Measurements from ENCODE around the gene MRPL52. TPM values are rescaled to one million over a fixed set of nuclear protein-coding genes. Genes with fewer than 3 reads are reported as not detected.
"Not testable (repeated sequence)": the region's sequence is repeated elsewhere in the genome, so short reads cannot be mapped to it uniquely, and the experiment has no call there.

Gene MRPL52
- 100 to 1,000 TPM in 1 of 2 donors, 10 to 100 TPM in 1; 99.8 to 182 TPM for polyA plus RNA-seq

DNA sequence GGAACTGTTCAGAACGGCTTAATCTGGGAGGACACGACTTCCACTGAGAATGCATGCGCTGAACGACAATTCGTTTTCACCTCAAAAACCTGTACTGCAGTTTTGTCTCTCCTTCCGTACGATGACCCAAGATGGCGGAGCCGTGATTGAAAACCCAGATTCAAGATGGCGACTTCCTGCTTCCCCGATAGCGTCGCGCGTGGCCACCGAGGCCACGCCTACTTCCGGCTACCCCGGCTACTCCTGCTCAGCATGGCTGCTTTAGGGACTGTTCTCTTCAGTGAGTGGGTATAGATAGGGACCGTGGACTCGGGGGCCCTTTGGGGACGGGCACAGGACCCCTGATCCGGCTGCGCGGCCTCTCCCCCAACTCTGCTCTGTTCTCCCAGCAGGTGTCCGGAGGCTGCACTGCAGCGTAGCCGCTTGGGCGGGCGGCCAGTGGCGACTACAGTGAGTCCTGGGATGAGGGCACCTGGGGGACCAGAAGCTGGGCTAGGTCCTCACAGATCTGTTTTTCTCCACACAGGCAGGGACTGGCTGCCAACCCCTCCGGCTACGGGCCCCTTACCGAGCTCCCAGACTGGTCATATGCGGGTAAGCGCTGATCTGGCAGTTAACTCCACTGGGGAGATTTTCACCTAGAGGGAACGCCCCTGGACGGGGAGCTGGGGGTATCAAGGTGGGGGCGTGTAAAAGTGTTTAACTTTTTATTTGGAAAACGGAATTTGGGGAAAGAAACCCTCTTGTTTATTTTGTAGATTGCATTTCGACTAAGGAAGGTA lies at the start of gene MRPL52:
Gene MRPL52 (plus strand): TSS at position 227 of the 782 bp plus-strand sequence. CDS start 26 bp downstream, at position 253.
- Histone ChIP-seq H3K36me3 (ENCODE audit: control insufficient read depth in 2 of 2, insufficient read depth in 2 of 2, low read length in 1 of 2) (peaks cover 0 to 3% of the 10 kb centered on the region in 2 donors), H3K4me1 (ENCODE audit: control insufficient read depth in 2 of 2, insufficient read depth in 2 of 2, low read length in 1 of 2) (no peaks in the 10 kb centered on the region), H3K27me3 (ENCODE audit: control insufficient read depth in 1 of 2, insufficient read depth in 2 of 2, low read length in 2 of 2) (no peaks in the 10 kb centered on the region), H3K27ac (ENCODE audit: low read depth in 2 of 2, low read length in 1 of 2) (peak within 1 kb of the TSS; percentile 72 to 76), H3K4me3 (ENCODE audit: low read depth in 1 of 2, low read length in 2 of 2) (peak within 1 kb of the TSS; percentile 75 to 95), H3K9me3 (ENCODE audit: control insufficient read depth in 2 of 2, insufficient read depth in 1 of 2, low read depth in 1 of 2, low read length in 1 of 2) (no peaks in the 10 kb centered on the region)
- WGBS, 2 donors = 0% methylated on average over 40 to 41 of the region's 41 CpGs

DNA sequence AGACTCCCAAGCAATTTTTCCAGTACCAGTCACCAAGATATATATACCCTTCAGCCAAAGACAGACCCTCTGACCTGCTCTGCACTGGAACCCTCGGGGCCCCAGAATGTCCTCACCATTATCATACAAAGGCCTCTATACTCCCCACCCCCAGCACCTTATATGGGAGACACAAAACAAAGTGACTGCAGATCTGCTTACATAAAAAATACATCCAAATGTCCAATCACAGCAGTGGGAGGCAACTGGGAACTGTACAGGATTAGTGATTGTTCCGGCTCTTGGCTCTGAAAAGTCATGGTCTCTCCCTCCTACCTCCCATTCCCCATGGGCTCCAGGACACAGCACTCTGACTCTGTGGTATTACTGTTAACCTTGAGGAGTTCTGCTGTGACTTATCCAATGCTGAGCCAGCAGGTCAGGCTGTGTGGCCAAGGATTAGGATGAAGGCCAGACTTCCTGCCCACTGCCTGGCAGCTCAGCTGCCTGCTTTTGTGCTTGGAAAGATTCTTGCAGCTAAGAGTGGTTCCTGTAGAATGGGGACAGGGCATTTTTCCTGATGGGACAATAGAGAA lies 49.5 kb upstream of the MRPL52 start:
- no peaks in the 10 kb centered on the region for H3K27me3 ChIP-seq (ENCODE audit: control insufficient read depth in 1 of 2, insufficient read depth in 2 of 2, low read length in 2 of 2)
- WGBS, 2 donors = 63 to 65% methylated on average over 2 of the region's 2 CpGs

DNA sequence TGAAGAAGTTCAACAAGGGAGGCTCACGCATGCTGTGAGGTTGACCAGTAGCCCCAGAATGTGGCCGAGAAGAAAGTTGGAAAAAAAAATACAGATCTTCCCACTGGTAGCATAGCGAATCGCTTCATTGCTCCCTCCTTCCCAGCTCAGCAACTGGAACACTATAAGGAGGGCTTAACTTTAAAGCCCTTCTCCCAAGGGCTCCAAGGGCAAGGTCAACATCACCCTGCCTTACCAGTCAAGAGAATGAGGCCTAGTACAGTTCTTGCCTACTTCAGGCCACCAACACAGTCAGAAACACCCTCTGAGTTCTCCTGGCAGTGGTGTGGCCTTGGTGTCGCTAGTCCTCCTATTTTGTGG lies 48.8 kb upstream of the MRPL52 start:
- no peak overlapping the region for H3K27ac ChIP-seq (ENCODE audit: low read depth in 2 of 2, low read length in 1 of 2)
- no peaks in the 10 kb centered on the region for H3K27me3 ChIP-seq (ENCODE audit: control insufficient read depth in 1 of 2, insufficient read depth in 2 of 2, low read length in 2 of 2)
- 88 to 91% methylated on average over 5 of the region's 5 CpGs for WGBS, 2 donors
- no peak overlapping the region for H3K4me3 ChIP-seq (ENCODE audit: low read depth in 1 of 2, low read length in 2 of 2)
- H3K9me3 ChIP-seq (ENCODE audit: control insufficient read depth in 2 of 2, insufficient read depth in 1 of 2, low read depth in 1 of 2, low read length in 1 of 2) = no peaks in the 10 kb centered on the region
- no peaks in the 10 kb centered on the region for H3K4me1 ChIP-seq (ENCODE audit: control insufficient read depth in 2 of 2, insufficient read depth in 2 of 2, low read length in 1 of 2)
- H3K36me3 ChIP-seq (ENCODE audit: control insufficient read depth in 2 of 2, insufficient read depth in 2 of 2, low read length in 1 of 2) = no peaks in the 10 kb centered on the region

More for the DNA sequence above, 49.5 kb upstream of the MRPL52 start:
- Histone ChIP-seq H3K4me1 (ENCODE audit: control insufficient read depth in 2 of 2, insufficient read depth in 2 of 2, low read length in 1 of 2) (no peaks in the 10 kb centered on the region), H3K27ac (ENCODE audit: low read depth in 2 of 2, low read length in 1 of 2) (no peak overlapping the region), H3K4me3 (ENCODE audit: low read depth in 1 of 2, low read length in 2 of 2) (no peak overlapping the region), H3K36me3 (ENCODE audit: control insufficient read depth in 2 of 2, insufficient read depth in 2 of 2, low read length in 1 of 2) (no peaks in the 10 kb centered on the region), H3K9me3 (ENCODE audit: control insufficient read depth in 2 of 2, insufficient read depth in 1 of 2, low read depth in 1 of 2, low read length in 1 of 2) (no peaks in the 10 kb centered on the region)

DNA sequence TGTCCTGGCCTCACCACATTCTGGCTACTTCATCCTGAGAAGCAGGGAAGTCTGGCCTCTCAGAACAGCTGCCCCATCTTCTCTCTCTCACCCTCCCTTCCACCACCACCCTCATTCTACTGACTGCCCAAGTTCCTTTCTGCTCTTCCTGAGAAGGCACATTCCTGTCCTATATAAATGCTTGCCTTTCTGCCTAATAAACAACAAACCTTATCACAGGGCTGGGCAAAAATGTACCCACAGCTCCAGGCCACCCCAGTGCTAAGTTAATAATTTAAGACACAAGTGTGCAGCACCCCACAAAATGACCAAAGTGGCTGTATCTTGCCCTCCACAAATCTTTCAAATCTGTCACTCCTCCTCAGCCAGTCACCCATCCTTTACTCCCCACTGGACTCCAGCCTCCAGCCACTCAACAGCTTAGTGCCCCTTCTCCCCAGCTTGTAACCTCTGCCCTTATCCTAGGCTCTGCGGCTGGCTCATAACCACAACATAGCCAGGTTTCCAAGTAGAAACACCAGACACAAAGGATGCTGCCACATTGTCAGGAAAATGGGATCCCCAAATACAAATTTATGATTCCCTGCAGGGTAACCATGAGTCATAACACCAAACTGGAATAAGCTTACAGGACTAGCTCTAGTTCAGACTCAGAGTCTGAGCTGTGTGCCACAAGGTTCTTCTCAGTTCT lies 48.2 kb upstream of the MRPL52 start:
- WGBS, 2 donors = 0 to 16% methylated on average over 1 of the region's 1 CpG
- no peaks in the 10 kb centered on the region for H3K9me3 ChIP-seq (ENCODE audit: control insufficient read depth in 2 of 2, insufficient read depth in 1 of 2, low read depth in 1 of 2, low read length in 1 of 2)
- no peak overlapping the region for H3K4me3 ChIP-seq (ENCODE audit: low read depth in 1 of 2, low read length in 2 of 2)
- no peaks in the 10 kb centered on the region for H3K36me3 ChIP-seq (ENCODE audit: control insufficient read depth in 2 of 2, insufficient read depth in 2 of 2, low read length in 1 of 2)
- no peaks in the 10 kb centered on the region for H3K4me1 ChIP-seq (ENCODE audit: control insufficient read depth in 2 of 2, insufficient read depth in 2 of 2, low read length in 1 of 2)
- H3K27me3 ChIP-seq (ENCODE audit: control insufficient read depth in 1 of 2, insufficient read depth in 2 of 2, low read length in 2 of 2) = no peaks in the 10 kb centered on the region
- no peak overlapping the region for H3K27ac ChIP-seq (ENCODE audit: low read depth in 2 of 2, low read length in 1 of 2)

DNA sequence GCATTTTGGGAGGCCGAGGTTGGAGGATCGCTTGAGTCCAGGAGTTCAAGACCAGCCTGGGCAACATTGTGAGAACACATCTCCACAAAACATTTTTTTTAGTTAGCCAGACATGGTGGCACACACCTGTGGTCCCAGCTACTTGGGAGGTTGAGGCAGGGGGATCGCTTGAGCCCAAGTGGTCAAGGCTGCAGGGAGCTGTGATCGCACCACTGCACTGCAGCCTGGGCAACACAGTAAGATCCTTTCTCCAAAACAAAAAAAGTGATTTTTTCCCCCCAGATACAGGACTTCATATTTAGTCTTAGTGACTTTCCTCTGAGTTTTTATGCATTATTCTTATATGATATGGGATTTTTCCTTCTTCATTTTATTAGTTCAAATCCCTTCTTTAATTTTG lies 43.0 kb upstream of the MRPL52 start:
- Histone ChIP-seq H3K36me3 (ENCODE audit: control insufficient read depth in 2 of 2, insufficient read depth in 2 of 2, low read length in 1 of 2) (no peaks in the 10 kb centered on the region), H3K4me3 (ENCODE audit: low read depth in 1 of 2, low read length in 2 of 2) (no peak overlapping the region), H3K4me1 (ENCODE audit: control insufficient read depth in 2 of 2, insufficient read depth in 2 of 2, low read length in 1 of 2) (no peaks in the 10 kb centered on the region), H3K9me3 (ENCODE audit: control insufficient read depth in 2 of 2, insufficient read depth in 1 of 2, low read depth in 1 of 2, low read length in 1 of 2) (no peaks in the 10 kb centered on the region), H3K27ac (ENCODE audit: low read depth in 2 of 2, low read length in 1 of 2) (no peak overlapping the region), H3K27me3 (ENCODE audit: control insufficient read depth in 1 of 2, insufficient read depth in 2 of 2, low read length in 2 of 2) (no peaks in the 10 kb centered on the region)
- WGBS, 2 donors = 96 to 97% methylated on average over 4 of the region's 4 CpGs

DNA sequence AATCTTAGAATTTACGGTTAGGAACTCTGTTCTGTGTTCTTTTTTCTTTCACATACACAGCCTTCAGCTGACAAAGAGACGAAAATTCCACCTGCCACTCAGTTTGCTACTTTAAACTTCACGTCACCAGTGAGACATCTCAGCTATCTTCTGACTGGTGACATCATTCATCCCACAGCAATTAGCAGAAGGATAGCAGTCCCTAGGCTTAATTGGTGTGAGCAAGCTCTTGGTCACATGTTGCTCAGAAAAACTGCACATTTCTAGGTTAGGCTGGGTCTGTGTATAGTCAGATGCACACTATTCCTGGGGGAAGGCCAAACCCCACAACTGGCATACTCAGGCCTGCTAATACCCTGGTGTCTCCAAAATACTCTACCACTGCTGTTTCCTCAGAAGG lies 38.4 kb upstream of the MRPL52 start:
- 71 to 72% methylated on average over 3 of the region's 3 CpGs for WGBS, 2 donors
- Histone ChIP-seq H3K27me3 (ENCODE audit: control insufficient read depth in 1 of 2, insufficient read depth in 2 of 2, low read length in 2 of 2) (no peaks in the 10 kb centered on the region), H3K27ac (ENCODE audit: low read depth in 2 of 2, low read length in 1 of 2) (no peak overlapping the region), H3K4me3 (ENCODE audit: low read depth in 1 of 2, low read length in 2 of 2) (no peak overlapping the region), H3K4me1 (ENCODE audit: control insufficient read depth in 2 of 2, insufficient read depth in 2 of 2, low read length in 1 of 2) (no peaks in the 10 kb centered on the region), H3K36me3 (ENCODE audit: control insufficient read depth in 2 of 2, insufficient read depth in 2 of 2, low read length in 1 of 2) (no peaks in the 10 kb centered on the region), H3K9me3 (ENCODE audit: control insufficient read depth in 2 of 2, insufficient read depth in 1 of 2, low read depth in 1 of 2, low read length in 1 of 2) (no peaks in the 10 kb centered on the region)

DNA sequence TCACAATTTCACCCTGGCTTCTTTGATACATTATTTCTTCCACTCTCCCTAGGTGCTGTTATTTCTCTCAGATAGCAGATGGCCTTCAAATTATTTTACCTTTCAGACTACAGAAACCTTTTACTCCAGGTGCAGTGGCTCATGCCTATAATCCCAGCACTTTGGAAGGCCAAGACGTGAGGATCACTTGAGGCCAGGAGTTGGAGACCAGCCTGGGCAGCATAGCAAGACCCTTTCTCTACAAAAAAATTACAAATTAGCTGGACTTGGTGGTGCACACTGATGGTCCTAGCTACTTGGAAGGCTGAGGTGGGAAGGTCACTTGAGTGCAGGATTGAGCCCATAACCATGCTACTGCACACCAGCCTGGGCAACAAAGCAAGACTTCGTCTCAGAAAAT lies 37.5 kb upstream of the MRPL52 start:
- Histone ChIP-seq H3K4me3 (ENCODE audit: low read depth in 1 of 2, low read length in 2 of 2) (no peak overlapping the region), H3K4me1 (ENCODE audit: control insufficient read depth in 2 of 2, insufficient read depth in 2 of 2, low read length in 1 of 2) (no peaks in the 10 kb centered on the region), H3K27ac (ENCODE audit: low read depth in 2 of 2, low read length in 1 of 2) (no peak overlapping the region), H3K9me3 (ENCODE audit: control insufficient read depth in 2 of 2, insufficient read depth in 1 of 2, low read depth in 1 of 2, low read length in 1 of 2) (no peaks in the 10 kb centered on the region), H3K36me3 (ENCODE audit: control insufficient read depth in 2 of 2, insufficient read depth in 2 of 2, low read length in 1 of 2) (no peaks in the 10 kb centered on the region), H3K27me3 (ENCODE audit: control insufficient read depth in 1 of 2, insufficient read depth in 2 of 2, low read length in 2 of 2) (no peaks in the 10 kb centered on the region)
- 88 to 94% methylated on average over 2 of the region's 2 CpGs for WGBS, 2 donors

DNA sequence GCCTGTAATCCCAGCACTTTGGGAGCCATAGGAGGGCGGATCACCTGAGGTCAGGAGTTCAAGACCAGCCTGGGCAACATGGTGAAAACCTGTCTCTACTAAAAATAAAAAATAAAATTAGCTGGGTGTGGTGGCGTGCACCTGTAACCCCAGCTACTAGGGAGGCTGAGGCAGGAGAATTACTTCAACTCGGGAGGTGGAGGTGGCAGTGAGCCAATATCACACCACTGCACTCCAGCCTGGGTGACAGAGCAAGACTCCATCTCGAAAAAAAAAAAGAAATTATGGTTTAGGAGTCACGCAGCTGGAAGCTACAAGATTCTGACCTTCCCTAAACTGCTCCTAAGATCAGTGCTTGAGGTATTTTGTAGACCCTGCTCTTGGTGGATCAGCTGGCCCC lies 36.1 kb upstream of the MRPL52 start:
- H3K36me3 ChIP-seq (ENCODE audit: control insufficient read depth in 2 of 2, insufficient read depth in 2 of 2, low read length in 1 of 2) = not testable (repeated sequence)
- WGBS, 2 donors = 81 to 84% methylated on average over 5 of the region's 5 CpGs

DNA sequence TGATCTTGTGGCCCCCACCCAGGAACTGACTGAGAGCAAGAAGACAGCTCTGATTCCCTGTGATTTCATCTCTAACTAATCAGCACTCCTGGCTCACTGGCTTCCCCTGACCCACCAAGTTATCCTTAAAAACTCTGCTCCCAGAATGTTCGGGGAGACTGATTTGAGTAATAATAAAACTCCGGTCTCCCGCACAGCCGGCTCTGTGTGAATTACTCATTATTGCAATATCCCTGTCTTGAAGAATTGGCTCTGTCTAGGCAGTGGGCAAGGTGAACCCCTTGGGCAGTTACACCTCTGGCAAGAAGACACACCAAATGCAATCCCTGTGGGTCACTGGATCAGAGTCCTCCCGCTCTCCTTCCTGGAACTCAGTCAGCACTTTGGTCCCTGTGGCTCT lies 35.7 kb upstream of the MRPL52 start:
- Histone ChIP-seq H3K9me3 (ENCODE audit: control insufficient read depth in 2 of 2, insufficient read depth in 1 of 2, low read depth in 1 of 2, low read length in 1 of 2) (no peaks in the 10 kb centered on the region), H3K27ac (ENCODE audit: low read depth in 2 of 2, low read length in 1 of 2) (no peak overlapping the region), H3K4me3 (ENCODE audit: low read depth in 1 of 2, low read length in 2 of 2) (no peak overlapping the region), H3K27me3 (ENCODE audit: control insufficient read depth in 1 of 2, insufficient read depth in 2 of 2, low read length in 2 of 2) (no peaks in the 10 kb centered on the region), H3K36me3 (ENCODE audit: control insufficient read depth in 2 of 2, insufficient read depth in 2 of 2, low read length in 1 of 2) (no peaks in the 10 kb centered on the region), H3K4me1 (ENCODE audit: control insufficient read depth in 2 of 2, insufficient read depth in 2 of 2, low read length in 1 of 2) (no peaks in the 10 kb centered on the region)
- 76 to 90% methylated on average over 5 of the region's 5 CpGs for WGBS, 2 donors

More for the DNA sequence above, 36.1 kb upstream of the MRPL52 start:
- not testable (repeated sequence) for H3K27me3 ChIP-seq (ENCODE audit: control insufficient read depth in 1 of 2, insufficient read depth in 2 of 2, low read length in 2 of 2); H3K4me1 ChIP-seq (ENCODE audit: control insufficient read depth in 2 of 2, insufficient read depth in 2 of 2, low read length in 1 of 2); H3K9me3 ChIP-seq (ENCODE audit: control insufficient read depth in 2 of 2, insufficient read depth in 1 of 2, low read depth in 1 of 2, low read length in 1 of 2); H3K27ac ChIP-seq (ENCODE audit: low read depth in 2 of 2, low read length in 1 of 2); H3K4me3 ChIP-seq (ENCODE audit: low read depth in 1 of 2, low read length in 2 of 2)
